ENCODE data around the gene EPC1.

DNA sequence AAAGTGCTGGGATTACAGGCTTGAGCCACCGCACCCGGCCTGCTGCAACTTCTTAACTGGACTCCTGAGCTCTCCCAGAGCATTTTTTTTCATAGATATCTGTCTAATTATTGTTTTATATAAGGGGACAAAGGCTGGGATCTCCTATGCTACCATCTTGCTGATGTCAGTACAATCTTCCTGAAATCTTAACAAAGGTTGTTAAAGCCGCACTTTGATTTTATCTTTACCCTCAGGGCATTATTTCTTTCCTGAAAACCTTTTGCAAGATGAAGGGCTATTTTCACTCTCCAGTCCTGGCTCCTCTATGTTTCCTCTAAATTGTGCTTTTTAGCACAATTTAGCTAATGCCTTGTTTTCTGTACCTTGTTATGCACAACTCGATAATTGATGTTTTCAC, 102.9 kb downstream of the EPC1 start:
- TF ChIP-seq CTCF (IDR thresholded peaks at IDR 0.05 in 4 of 5, conservative IDR thresholded peaks at IDR 0.05 in 1 of 5): no peak
- no peak for TF ChIP-seq POLR2A (IDR thresholded peaks at IDR 0.05)

Data from gastrocnemius medialis (tissue), 4 donors.